HEK293T (cell line): ENCODE results near the gene LIMD2.

ENCODE experiments used
- ARNT ChIP-seq: fragments of 450-650 bp; IDR thresholded peaks from 2 replicates; pipeline ENCODE4 v1.6.1; 2017; ENCODE audit warnings: mild to moderate bottlenecking
- BHLHE40 ChIP-seq: fragments of 450-650 bp; IDR thresholded peaks from 2 replicates; pipeline ENCODE4 v1.6.1; 2016; ENCODE audit warnings: mild to moderate bottlenecking, moderate library complexity, borderline replicate concordance
- CTBP1 ChIP-seq: fragments of 450-650 bp; IDR thresholded peaks from 2 replicates; pipeline ENCODE4 v1.6.1; 2016; ENCODE audit warnings: borderline replicate concordance
- ELF4 ChIP-seq: fragments of 450-650 bp; IDR thresholded peaks from 2 replicates; pipeline ENCODE4 v1.6.1; 2017; ENCODE audit warnings: antibody characterized with exemption
- FOXA1 ChIP-seq: fragments of 450-650 bp; IDR thresholded peaks from 2 replicates; pipeline ENCODE4 v1.6.1; 2016; ENCODE audit warnings: mild to moderate bottlenecking
- FOXK2 ChIP-seq: fragments of 450-650 bp; IDR thresholded peaks from 2 replicates; pipeline ENCODE4 v1.6.1; 2016; ENCODE audit warnings: mild to moderate bottlenecking
- FOXM1 ChIP-seq: fragments of 450-650 bp; IDR thresholded peaks from 2 replicates; pipeline ENCODE4 v1.6.1; 2017; ENCODE audit warnings: mild to moderate bottlenecking, borderline replicate concordance
- L3MBTL2 ChIP-seq: fragments of 450-650 bp; conservative IDR thresholded peaks from 2 replicates; pipeline ENCODE4 v1.6.1; 2016; ENCODE audit warnings: mild to moderate bottlenecking
- NFRKB ChIP-seq: fragments of 450-650 bp; IDR thresholded peaks from 2 replicates; pipeline ENCODE4 v1.6.1; 2016; ENCODE audit warnings: mild to moderate bottlenecking, moderate library complexity
- PKNOX1 ChIP-seq: fragments of 450-650 bp; IDR thresholded peaks from 2 replicates; pipeline ENCODE4 v1.6.1; 2016
- SP1 ChIP-seq: fragments of 450-650 bp; IDR thresholded peaks from 2 replicates; pipeline ENCODE4 v1.6.1; 2017
- SUZ12 ChIP-seq: fragments of 450-650 bp; IDR thresholded peaks from 2 replicates; pipeline ENCODE4 v1.6.1; 2016; ENCODE audit warnings: mild to moderate bottlenecking
- TARDBP ChIP-seq: fragments of 450-650 bp; IDR thresholded peaks from 2 replicates; pipeline ENCODE4 v1.6.1; 2016
- ZNF384 ChIP-seq: fragments of 450-650 bp; IDR thresholded peaks from 2 replicates; pipeline ENCODE4 v1.6.1; 2016

GRCh38 chr17:63704836-63705235 lies 4.9 kb upstream of the LIMD2 start:
- TF ChIP-seq SP1: no peak
- TF ChIP-seq L3MBTL2: no peak
- no peak for TF ChIP-seq ELF4
- TF ChIP-seq ARNT: no peak
- TF ChIP-seq ZNF384: no peak
- no peak for TF ChIP-seq TARDBP
- no peak for TF ChIP-seq SUZ12
- TF ChIP-seq FOXA1: no peak
- no peak for TF ChIP-seq PKNOX1
- TF ChIP-seq CTBP1: no peak
- no peak for TF ChIP-seq NFRKB
- no peak for TF ChIP-seq FOXM1
- no peak for TF ChIP-seq FOXK2
- no peak for TF ChIP-seq BHLHE40
